ENCODE measurements around the gene FOXD4L1. TPM values are rescaled to one million over a fixed set of nuclear protein-coding genes. Genes with fewer than 3 reads are reported as not detected.
A peak's percentile ranks its signal among the peaks of the same experiment; 100 is the strongest.
"Not testable (repeated sequence)": the region's sequence is repeated elsewhere in the genome, so short reads cannot be mapped to it uniquely, and the experiment has no call there.

FOXD4L1 gene
- 0.91 and 1.4 TPM in 2 replicates for total RNA-seq (2013; cell fraction: nucleolus; rRNA removed)
- 0.05 and 0.11 TPM in 2 replicates for total RNA-seq (2014; rRNA removed)
- total RNA-seq (2014; rRNA removed; fragmentation: Illumina TruSeq; extraction: Trizol), result not detected in 2 replicates
- 0.16 TPM in 1 of 2 replicates, not detected in the other for total RNA-seq (2021)
- not detected for polyA plus RNA-seq (2011; ENCODE audit: low read depth)
- 0.07 and 0.11 TPM in 2 replicates for polyA plus RNA-seq (2011; rRNA removed)
- polyA plus RNA-seq (2011; cell fraction: cytosol; rRNA removed), result 0.07 TPM in 2 replicates
- polyA plus RNA-seq (2011; cell fraction: nucleus; rRNA removed), result 0.51 and 0.88 TPM in 2 replicates
- not detected in 2 replicates for polyA plus RNA-seq (2012)
- polyA plus RNA-seq (2014; fragmentation: Illumina TruSeq; extraction: Trizol), result 0.03 TPM in 1 of 2 replicates, not detected in the other
- polyA plus RNA-seq (2014; fragmentation: Nextera tagmentation; extraction: Ambion mirVana), result not detected
- 0.05 and 0.06 TPM in 2 replicates for polyA plus RNA-seq (2014; rRNA removed)
- polyA plus RNA-seq (2016; fragmentation: Nextera tagmentation; extraction: Ambion mirVana), result not detected
- polyA minus RNA-seq (2011; rRNA and poly(A)+ RNA removed), result 0.29 and 0.77 TPM in 2 replicates
- not detected in 2 replicates for polyA minus RNA-seq (2011; cell fraction: cytosol; rRNA and poly(A)+ RNA removed)
- polyA minus RNA-seq (2011; cell fraction: nucleus; rRNA and poly(A)+ RNA removed), result 0.85 and 2.0 TPM in 2 replicates
- percentile 39 among the genes with signal in this experiment for Bru-seq, nascent RNA
- percentile 43 among the genes with signal in this experiment for BruChase-seq, experiment 1, labeled RNA remaining after a 6-hour chase
- BruChase-seq, experiment 2, labeled RNA remaining after a 2-hour chase, result percentile 43 among the genes with signal in this experiment
- long read RNA-seq, experiment 1, result 0 reads
- long read RNA-seq, experiment 2, result 0 reads

GRCh38 chr2:113498365-113498764 is at the start of gene FOXD4L1:
Gene FOXD4L1 (plus strand): TSS chr2:113498665. CDS start chr2:113499257, 592 bp downstream.
- BruUV-seq (replicated peaks); H4K20me1 ChIP-seq (ENCODE audit: control insufficient read depth, insufficient read depth): not testable (repeated sequence)

GRCh38 chr2:113465770-113466169 is 32.7 kb upstream of the FOXD4L1 start:
- SMC1A ChIA-PET (ENCODE audit: uncharacterized antibody, unreplicated experiment); H3K4me3 ChIP-seq; POLR2A ChIA-PET; H3K79me2 ChIP-seq (ENCODE audit: control insufficient read depth, insufficient read depth, low read length); ATAC-seq; H3K36me3 ChIP-seq (ENCODE audit: control insufficient read depth in 2 of 2, insufficient read depth in 2 of 2, low read length in 1 of 2); CTCF ChIA-PET; H3K4me2 ChIP-seq (ENCODE audit: control insufficient read depth, insufficient read depth); H3K9me3 ChIP-seq (replicated peaks; ENCODE audit: control insufficient read depth, insufficient read depth, low read length); H3K9ac ChIP-seq (ENCODE audit: control insufficient read depth, insufficient read depth, low read length); FAIRE-seq; H2AFZ ChIP-seq (ENCODE audit: control insufficient read depth, low read depth, low read length); H3K4me1 ChIP-seq (ENCODE audit: control insufficient read depth, insufficient read depth, low read length); H3K27ac ChIP-seq (ENCODE audit: control insufficient read depth, insufficient read depth); RAD21 ChIA-PET (ENCODE audit: unreplicated experiment); BruUV-seq (replicated peaks); intact Hi-C loops (cut with micrococcal nuclease; ENCODE audit: unreplicated experiment); in situ Hi-C loops (cut with MboI); DNase-seq (ENCODE audit: low read depth, low spot score); H4K20me1 ChIP-seq (ENCODE audit: control insufficient read depth, insufficient read depth); H3K27me3 ChIP-seq (replicated peaks in 1 of 2; ENCODE audit: control insufficient read depth in 2 of 2, insufficient read depth in 2 of 2, low read length in 1 of 2): not testable (repeated sequence)

More at GRCh38 chr2:113498365-113498764, at the start of gene FOXD4L1:
- SMC1A ChIA-PET (ENCODE audit: uncharacterized antibody, unreplicated experiment); H3K9ac ChIP-seq (ENCODE audit: control insufficient read depth, insufficient read depth, low read length); H2AFZ ChIP-seq (ENCODE audit: control insufficient read depth, low read depth, low read length); CTCF ChIA-PET; H3K79me2 ChIP-seq (ENCODE audit: control insufficient read depth, insufficient read depth, low read length); DNase-seq (ENCODE audit: low read depth, low spot score); in situ Hi-C loops (cut with MboI); H3K9me3 ChIP-seq (replicated peaks; ENCODE audit: control insufficient read depth, insufficient read depth, low read length); POLR2A ChIA-PET; H3K4me1 ChIP-seq (ENCODE audit: control insufficient read depth, insufficient read depth, low read length); H3K36me3 ChIP-seq (ENCODE audit: control insufficient read depth in 2 of 2, insufficient read depth in 2 of 2, low read length in 1 of 2); RAD21 ChIA-PET (ENCODE audit: unreplicated experiment); H3K27ac ChIP-seq (ENCODE audit: control insufficient read depth, insufficient read depth); H3K27me3 ChIP-seq (replicated peaks in 1 of 2; ENCODE audit: control insufficient read depth in 2 of 2, insufficient read depth in 2 of 2, low read length in 1 of 2); ATAC-seq; FAIRE-seq; intact Hi-C loops (cut with micrococcal nuclease; ENCODE audit: unreplicated experiment); H3K4me3 ChIP-seq; H3K4me2 ChIP-seq (ENCODE audit: control insufficient read depth, insufficient read depth): not testable (repeated sequence)
- 80% methylated on average over 2 of the region's 4 CpGs for WGBS (ENCODE audit: insufficient coverage, insufficient replicate concordance, low lambda C conversion rate, missing lambda C conversion rate)

DNA sequence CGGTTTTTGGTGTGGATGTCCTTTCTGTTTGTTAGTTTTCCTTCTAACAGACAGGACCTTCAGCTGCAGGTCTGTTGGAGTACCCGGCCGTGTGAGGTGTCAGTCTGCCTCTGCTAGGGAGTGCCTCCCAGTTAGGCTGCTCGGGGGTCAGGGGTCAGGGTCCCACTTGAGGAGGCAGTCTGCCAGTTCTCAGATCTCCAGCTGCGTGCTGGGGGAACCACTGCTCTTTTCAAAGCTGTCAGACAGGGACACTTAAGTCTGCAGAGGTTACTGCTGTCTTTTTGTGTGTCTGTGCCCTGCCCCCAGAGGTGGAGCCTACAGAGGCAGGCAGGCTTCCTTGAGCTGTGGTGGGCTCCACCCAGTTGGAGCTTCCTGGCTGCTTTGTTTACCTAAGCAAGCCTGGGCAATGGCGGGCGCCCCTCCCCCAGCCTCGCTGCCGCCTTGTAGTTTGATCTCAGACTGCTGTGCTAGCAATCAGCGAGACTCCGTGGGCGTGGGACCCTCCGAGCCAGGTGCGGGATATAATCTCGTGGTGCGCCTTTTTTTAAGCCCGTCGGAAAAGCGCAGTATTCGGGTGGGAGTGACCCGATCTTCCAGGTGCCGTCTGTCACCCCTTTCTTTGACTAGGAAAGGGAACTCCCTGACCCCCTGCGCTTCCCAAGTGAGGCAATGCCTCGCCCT is 21.6 kb upstream of the FOXD4L1 start:
- H4K20me1 ChIP-seq (ENCODE audit: control insufficient read depth, insufficient read depth); H3K36me3 ChIP-seq (ENCODE audit: control insufficient read depth in 2 of 2, insufficient read depth in 2 of 2, low read length in 1 of 2); CTCF ChIA-PET; FAIRE-seq; DNase-seq (ENCODE audit: low read depth, low spot score); H3K4me2 ChIP-seq (ENCODE audit: control insufficient read depth, insufficient read depth); H3K4me1 ChIP-seq (ENCODE audit: control insufficient read depth, insufficient read depth, low read length); RAD21 ChIA-PET (ENCODE audit: unreplicated experiment); SMC1A ChIA-PET (ENCODE audit: uncharacterized antibody, unreplicated experiment); POLR2A ChIA-PET; H3K79me2 ChIP-seq (ENCODE audit: control insufficient read depth, insufficient read depth, low read length); H3K9me3 ChIP-seq (replicated peaks; ENCODE audit: control insufficient read depth, insufficient read depth, low read length); in situ Hi-C loops (cut with MboI); H3K27me3 ChIP-seq (replicated peaks in 1 of 2; ENCODE audit: control insufficient read depth in 2 of 2, insufficient read depth in 2 of 2, low read length in 1 of 2); H3K4me3 ChIP-seq; intact Hi-C loops (cut with micrococcal nuclease; ENCODE audit: unreplicated experiment); H3K9ac ChIP-seq (ENCODE audit: control insufficient read depth, insufficient read depth, low read length); ATAC-seq; H3K27ac ChIP-seq (ENCODE audit: control insufficient read depth, insufficient read depth); H2AFZ ChIP-seq (ENCODE audit: control insufficient read depth, low read depth, low read length); BruUV-seq (replicated peaks): not testable (repeated sequence)
- WGBS (ENCODE audit: insufficient coverage, insufficient replicate concordance, low lambda C conversion rate, missing lambda C conversion rate), result 95% methylated on average over 17 of the region's 24 CpGs
